CD4-positive, alpha-beta T cell (primary cell): ENCODE data around the gene GLRX3. TPM values are rescaled to one million over a fixed set of nuclear protein-coding genes. Genes with fewer than 3 reads are reported as not detected.

Experiments used
- ATAC-seq: fragments of 200-7000 bp; cut with Tn5 transposase; one replicate; pipeline ENCODE4 v1.10.0; 2022; ENCODE audit warnings: mild to moderate bottlenecking; ENCODE audit not compliant: poor library complexity
- CTCF ChIA-PET: fragments of 350-600 bp; sonication (Branson Sonifier 250); formaldehyde crosslinking; loops from one replicate; lab custom pipeline; 2021; ENCODE audit warnings: antibody characterized with exemption, inconsistent platforms; lab: Charles Lee
- POLR2A ChIA-PET: fragments of 350-600 bp; sonication (Branson Sonifier 250); formaldehyde crosslinking; loops from one replicate; lab custom pipeline; 2021; ENCODE audit warnings: antibody characterized with exemption, inconsistent platforms; lab: Charles Lee
- DNase-seq, 14 experiments: peaks; one replicate each; pipeline ENCODE4 v3.0.0-alpha.2; 2013 to 2020; ENCODE audit warnings: mixed read lengths in 2 of 14
- H3K27ac ChIP-seq, 2 donors: one replicate each; pipeline versions ENCODE4 v1.5.1 to v1.7.0; 2013; ENCODE audit warnings: low read length in 2 of 2, low read depth in 1 of 2, mild to moderate bottlenecking in 1 of 2
- H3K27me3 ChIP-seq, 2 experiments: 1 replicate in 1 of 2; 2 replicates in 1 of 2; pipeline versions ENCODE4 v1.6.1 to v1.7.0; 2013; ENCODE audit warnings: low read length in 2 of 2, control low read depth in 1 of 2, mild to moderate bottlenecking in 1 of 2, moderate library complexity in 1 of 2; ENCODE audit not compliant: insufficient read depth in 2 of 2, control insufficient read depth in 1 of 2
- H3K36me3 ChIP-seq: one replicate; pipeline ENCODE4 v1.6.1; 2013; ENCODE audit warnings: low read length, control low read depth; ENCODE audit not compliant: insufficient read depth
- H3K4me1 ChIP-seq: one replicate; pipeline ENCODE4 v1.6.1; 2013; ENCODE audit warnings: low read length, control low read depth; ENCODE audit not compliant: insufficient read depth
- H3K4me3 ChIP-seq: one replicate; pipeline ENCODE4 v1.5.1; 2013; ENCODE audit warnings: mild to moderate bottlenecking, low read length, moderate library complexity
- H3K9me3 ChIP-seq, 2 experiments: 1 replicate in 1 of 2; 2 replicates in 1 of 2; pipeline versions ENCODE4 v1.6.1 to v1.7.0; 2013; ENCODE audit warnings: low read length in 2 of 2, mild to moderate bottlenecking in 2 of 2, control low read depth in 1 of 2, moderate library complexity in 1 of 2; ENCODE audit not compliant: control insufficient read depth in 1 of 2, insufficient read depth in 1 of 2
- H3K27ac Mint-ChIP-seq: one replicate; pipeline ENCODE4 v1.8.0; 2020; ENCODE audit warnings: mixed read lengths
- H3K27me3 Mint-ChIP-seq: one replicate; pipeline ENCODE4 v1.8.0; 2021; ENCODE audit warnings: mixed read lengths
- H3K36me3 Mint-ChIP-seq: one replicate; pipeline ENCODE4 v1.8.0; 2021; ENCODE audit warnings: low read depth, mixed read lengths
- H3K4me1 Mint-ChIP-seq: one replicate; pipeline ENCODE4 v1.8.0; 2021; ENCODE audit warnings: low read depth, mixed read lengths
- H3K4me3 Mint-ChIP-seq: one replicate; pipeline ENCODE4 v1.8.0; 2020; ENCODE audit warnings: mild to moderate bottlenecking, mixed read lengths
- H3K9me3 Mint-ChIP-seq: one replicate; pipeline ENCODE4 v1.8.0; 2020; ENCODE audit warnings: mixed read lengths
- CTCF ChIP-seq: fragments of 200-600 bp; IDR thresholded peaks from one replicate; pipeline ENCODE4 v1.8.0; 2022; ENCODE audit warnings: antibody characterized with exemption, mild to moderate bottlenecking
- intact Hi-C, 2 experiments: fragments of 100-400 bp; cut with DNase I in 1 of 2; cut with micrococcal nuclease in 1 of 2; formaldehyde crosslinking; loops; one replicate each; pipeline versions ENCODE4 v1.15.1 to v1.9.0; 2023 to 2025; cut with DNase I, micrococcal nuclease
- total RNA-seq, 174 experiments: library from RNA in 2 of 174; stranded (reverse) in 2 of 174; gene quantifications; one replicate each; pipeline ENCODE4 v1.2.3 and lab custom pipeline; 2021 to 2026

The GLRX3 gene
- total RNA-seq, 2 experiments from 2014 or later: 25.4 to 29.7 TPM

- H3K36me3 Mint-ChIP-seq: peaks cover 56% of the 10 kb centered on the region
- no peak overlapping the region for H3K4me3 ChIP-seq
- peaks cover 45% of the 10 kb centered on the region for H3K36me3 ChIP-seq
- CTCF ChIA-PET: interaction anchor here (1.2 kb wide), 1 partner anchor 76 kb away, joined by 4 read pairs; no protein-coding TSS in a partner anchor
- no peak overlapping the region for H3K27ac ChIP-seq
- TF ChIP-seq CTCF: no peak
- H3K27me3 Mint-ChIP-seq: no peaks in the 10 kb centered on the region
- peaks cover 2% of the 10 kb centered on the region for H3K4me1 Mint-ChIP-seq
- intact Hi-C loops: loop anchor here in 1 of 2 experiments (5.0 kb wide), 1 partner anchor 73 kb away; the partner anchor contains the start of gene C10orf143
- POLR2A ChIA-PET: no interaction called here
- H3K4me1 ChIP-seq: peaks cover 8% of the 10 kb centered on the region
- H3K27ac Mint-ChIP-seq: no peak overlapping the region
- H3K9me3 ChIP-seq: no peaks in the 10 kb centered on the region
- no peak for ATAC-seq
- no peak for DNase-seq
- H3K9me3 Mint-ChIP-seq: no peaks in the 10 kb centered on the region
- no peaks in the 10 kb centered on the region for H3K27me3 ChIP-seq
- H3K4me3 Mint-ChIP-seq: no peak overlapping the region
These were observed 49.4 kb downstream of the GLRX3 start for GRCh38 chr10:130185591-130185990.

- peaks cover 12% of the 10 kb centered on the region for H3K4me1 ChIP-seq
- H3K36me3 ChIP-seq: peaks cover 25% of the 10 kb centered on the region
- intact Hi-C loops: loop anchor here in 1 of 2 experiments (5.0 kb wide), 1 partner anchor 76 kb away; the partner anchor contains the start of gene C10orf143
- H3K27me3 ChIP-seq: peaks cover 4% of the 10 kb centered on the region in 2 experiments
- Mint-ChIP-seq H3K4me1 (no peaks in the 10 kb centered on the region), H3K9me3 (no peaks in the 10 kb centered on the region), H3K27ac (no peak overlapping the region), H3K27me3 (peaks cover 12% of the 10 kb centered on the region), H3K36me3 (peaks cover 30% of the 10 kb centered on the region), H3K4me3 (no peak overlapping the region)
- CTCF ChIA-PET: interaction anchor here (1.3 kb wide), 1 partner anchor 79 kb away, joined by 3 read pairs; no protein-coding TSS in a partner anchor
- ATAC-seq (no peak), DNase-seq (no peak)
- TF ChIP-seq CTCF: no peak
- no peak overlapping the region for H3K4me3 ChIP-seq
- no peaks in the 10 kb centered on the region for H3K9me3 ChIP-seq
- POLR2A ChIA-PET: no interaction called here
- H3K27ac ChIP-seq: no peak overlapping the region
These were observed 52.3 kb downstream of the GLRX3 start for GRCh38 chr10:130188195-130189175.

- H3K9me3 Mint-ChIP-seq: no peaks in the 10 kb centered on the region
- peaks cover 12% of the 10 kb centered on the region for H3K27me3 Mint-ChIP-seq
- peak in 2 of 14 experiments; percentile 7 to 14 for DNase-seq
- no peak for TF ChIP-seq CTCF
- ChIA-PET CTCF (interaction anchor here (1.3 to 1.8 kb wide), 2 partner anchors 13 to 80 kb away, joined by 3 to 7 read pairs; no protein-coding TSS in a partner anchor), POLR2A (no interaction called here)
- no peak overlapping the region for H3K27ac Mint-ChIP-seq
- peaks cover 17% of the 10 kb centered on the region for H3K36me3 ChIP-seq
- peak overlapping the region; percentile 25 for H3K4me3 Mint-ChIP-seq
- peaks cover 12% of the 10 kb centered on the region for H3K4me1 ChIP-seq
- peaks cover 4% of the 10 kb centered on the region in 2 experiments for H3K27me3 ChIP-seq
- intact Hi-C loops: loop anchor here (2.0 to 10.0 kb wide), 6 partner anchors 77 to 1687 kb away; partner anchors contain the start of gene C10orf143 (in 1 of the 2)
- no peak overlapping the region for H3K4me3 ChIP-seq
- ATAC-seq: no peak
- H3K9me3 ChIP-seq: no peaks in the 10 kb centered on the region
- H3K36me3 Mint-ChIP-seq: peaks cover 19% of the 10 kb centered on the region
- no peak overlapping the region for H3K27ac ChIP-seq
- H3K4me1 Mint-ChIP-seq: no peaks in the 10 kb centered on the region
These were observed 53.4 kb downstream of the GLRX3 start for GRCh38 chr10:130189608-130190054.
